ENCODE results near the gene MYO1D. TPM values are rescaled to one million over a fixed set of nuclear protein-coding genes. Genes with fewer than 3 reads are reported as not detected.

MYO1D gene
- total and polyA plus RNA-seq, 2 of the 13 experiments (the other 11 are each of a cell fraction or from before 2014, with no cell fraction given), result 13.2 to 17.3 TPM

DNA sequence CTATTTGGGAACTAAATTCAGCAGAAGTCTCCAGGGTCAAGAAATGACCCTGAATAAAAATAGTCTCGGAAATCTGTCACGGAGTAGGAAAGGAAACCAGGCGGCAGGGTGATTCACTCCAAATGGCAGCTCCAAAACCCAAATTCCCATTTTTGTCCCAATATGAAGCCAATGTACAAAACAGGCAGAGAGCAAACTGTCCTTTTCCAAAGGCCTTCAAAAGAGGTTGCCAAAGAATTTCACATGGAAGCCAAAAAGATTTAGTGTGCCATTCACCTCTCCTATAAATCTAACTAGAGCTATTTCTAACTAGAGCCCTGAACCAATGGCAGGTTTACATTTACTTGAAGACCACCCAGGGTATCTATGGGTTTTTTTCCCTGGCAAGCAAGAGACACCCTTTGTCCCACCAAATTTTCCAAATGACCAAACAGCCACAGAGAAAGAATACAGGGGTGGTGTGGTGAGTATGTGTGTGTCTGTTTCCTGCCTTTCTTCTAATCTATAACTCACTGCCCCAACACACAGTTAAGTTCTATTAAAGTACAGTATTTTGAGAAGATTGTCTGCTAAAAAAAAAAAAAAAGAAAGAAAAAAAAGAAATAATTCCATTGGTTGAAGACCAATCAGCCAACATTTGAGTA is 6.8 kb downstream of the MYO1D start:
- H3K4me2 ChIP-seq (ENCODE audit: low read depth, low read length), result no peak overlapping the region
- POLR2A ChIA-PET, result no interaction called here
- no peak overlapping the region for H3K4me3 ChIP-seq (replicated peaks in 1 of 3; ENCODE audit: insufficient read depth in 1 of 3, low read depth in 2 of 3, low read length in 3 of 3)
- ATAC-seq (no peak), DNase-seq (ENCODE audit: low spot score) (no peak), FAIRE-seq (no peak)
- no peaks in the 10 kb centered on the region for H4K20me1 ChIP-seq (ENCODE audit: insufficient read depth, low read length)
- no peaks in the 10 kb centered on the region for H3K36me3 ChIP-seq (replicated peaks in 1 of 2; ENCODE audit: control insufficient read depth in 1 of 2, insufficient read depth in 2 of 2, low read length in 2 of 2)
- 98% methylated on average over 3 of the region's 3 CpGs for WGBS (ENCODE audit: low lambda C conversion rate)
- no peaks in the 10 kb centered on the region for H3K27me3 ChIP-seq (ENCODE audit: control insufficient read depth in 1 of 2, insufficient read depth in 2 of 2, low read length in 2 of 2)
- intact Hi-C loops (cut with micrococcal nuclease; ENCODE audit: unreplicated experiment) (no loop called here), in situ Hi-C loops (cut with HindIII; ENCODE audit: extremely low pct_ligation_motif_present, low pct_unique_long_range_greater_than_20kb) (no loop called here)
- no peak overlapping the region for H3K27ac ChIP-seq (ENCODE audit: extremely low read length, insufficient read depth, low read length)
- H2AFZ ChIP-seq (ENCODE audit: low read length), result no peak overlapping the region
- H3K4me1 ChIP-seq (ENCODE audit: insufficient read depth, low read length), result peaks cover 23% of the 10 kb centered on the region
- no TSS peak for BruUV-seq (replicated peaks)
- H3K79me2 ChIP-seq (ENCODE audit: insufficient read depth, low read length), result peaks cover 7% of the 10 kb centered on the region
- no peak overlapping the region for H3K9ac ChIP-seq (ENCODE audit: insufficient read depth, low read depth, low read length)
- no peaks in the 10 kb centered on the region for H3K9me3 ChIP-seq (ENCODE audit: low read length)
- CTCF ChIA-PET (ENCODE audit: low intra/inter-chr PET ratio, low total read pairs), result no interaction called here
- no peak for TF ChIP-seq SP5 (CRISPR knock-in tag; IDR thresholded peaks at IDR 0.05; ENCODE audit: borderline replicate concordance, low read depth)
- TF ChIP-seq, protein P1, sequence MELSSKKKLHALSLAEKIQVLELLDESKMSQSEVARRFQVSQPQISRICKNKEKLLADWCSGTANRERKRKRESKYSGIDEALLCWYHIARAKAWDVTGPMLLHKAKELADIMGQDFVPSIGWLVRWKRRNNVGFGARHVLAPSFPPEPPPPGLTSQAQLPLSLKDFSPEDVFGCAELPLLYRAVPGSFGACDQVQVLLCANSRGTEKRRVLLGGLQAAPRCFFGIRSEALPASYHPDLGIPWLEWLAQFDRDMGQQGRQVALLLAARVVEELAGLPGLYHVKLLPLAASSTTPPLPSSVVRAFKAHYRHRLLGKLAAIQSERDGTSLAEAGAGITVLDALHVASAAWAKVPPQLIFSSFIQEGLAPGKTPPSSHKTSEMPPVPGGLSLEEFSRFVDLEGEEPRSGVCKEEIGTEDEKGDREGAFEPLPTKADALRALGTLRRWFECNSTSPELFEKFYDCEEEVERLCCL (CRISPR knock-in tag; IDR thresholded peaks at IDR 0.05; ENCODE audit: borderline replicate concordance), result no peak
- TF ChIP-seq KMT2A (CRISPR knock-in tag; IDR thresholded peaks at IDR 0.05), result no peak
- TF ChIP-seq DR1 (CRISPR knock-in tag; IDR thresholded peaks at IDR 0.05), result no peak
- no peak for TF ChIP-seq NR1H2 (CRISPR knock-in tag; IDR thresholded peaks at IDR 0.05; ENCODE audit: borderline replicate concordance, low read depth)
- no peak for TF ChIP-seq ZNF138 (CRISPR knock-in tag; IDR thresholded peaks at IDR 0.05; ENCODE audit: low read depth)
- TF ChIP-seq, protein P2, sequence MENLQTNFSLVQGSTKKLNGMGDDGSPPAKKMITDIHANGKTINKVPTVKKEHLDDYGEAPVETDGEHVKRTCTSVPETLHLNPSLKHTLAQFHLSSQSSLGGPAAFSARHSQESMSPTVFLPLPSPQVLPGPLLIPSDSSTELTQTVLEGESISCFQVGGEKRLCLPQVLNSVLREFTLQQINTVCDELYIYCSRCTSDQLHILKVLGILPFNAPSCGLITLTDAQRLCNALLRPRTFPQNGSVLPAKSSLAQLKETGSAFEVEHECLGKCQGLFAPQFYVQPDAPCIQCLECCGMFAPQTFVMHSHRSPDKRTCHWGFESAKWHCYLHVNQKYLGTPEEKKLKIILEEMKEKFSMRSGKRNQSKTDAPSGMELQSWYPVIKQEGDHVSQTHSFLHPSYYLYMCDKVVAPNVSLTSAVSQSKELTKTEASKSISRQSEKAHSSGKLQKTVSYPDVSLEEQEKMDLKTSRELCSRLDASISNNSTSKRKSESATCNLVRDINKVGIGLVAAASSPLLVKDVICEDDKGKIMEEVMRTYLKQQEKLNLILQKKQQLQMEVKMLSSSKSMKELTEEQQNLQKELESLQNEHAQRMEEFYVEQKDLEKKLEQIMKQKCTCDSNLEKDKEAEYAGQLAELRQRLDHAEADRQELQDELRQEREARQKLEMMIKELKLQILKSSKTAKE (CRISPR knock-in tag; IDR thresholded peaks at IDR 0.05; ENCODE audit: borderline replicate concordance), result no peak
- TF ChIP-seq ZNF280D (CRISPR knock-in tag; IDR thresholded peaks at IDR 0.05), result no peak
- no peak for TF ChIP-seq ZNF883 (CRISPR knock-in tag; IDR thresholded peaks at IDR 0.05; ENCODE audit: not compliant biosample characterization)
- TF ChIP-seq SALL2 (CRISPR knock-in tag; IDR thresholded peaks at IDR 0.05), result no peak
- TF ChIP-seq ASH2L (IDR thresholded peaks at IDR 0.05; ENCODE audit: insufficient read length, low read depth, low read length), result no peak
- TF ChIP-seq, protein P3, sequence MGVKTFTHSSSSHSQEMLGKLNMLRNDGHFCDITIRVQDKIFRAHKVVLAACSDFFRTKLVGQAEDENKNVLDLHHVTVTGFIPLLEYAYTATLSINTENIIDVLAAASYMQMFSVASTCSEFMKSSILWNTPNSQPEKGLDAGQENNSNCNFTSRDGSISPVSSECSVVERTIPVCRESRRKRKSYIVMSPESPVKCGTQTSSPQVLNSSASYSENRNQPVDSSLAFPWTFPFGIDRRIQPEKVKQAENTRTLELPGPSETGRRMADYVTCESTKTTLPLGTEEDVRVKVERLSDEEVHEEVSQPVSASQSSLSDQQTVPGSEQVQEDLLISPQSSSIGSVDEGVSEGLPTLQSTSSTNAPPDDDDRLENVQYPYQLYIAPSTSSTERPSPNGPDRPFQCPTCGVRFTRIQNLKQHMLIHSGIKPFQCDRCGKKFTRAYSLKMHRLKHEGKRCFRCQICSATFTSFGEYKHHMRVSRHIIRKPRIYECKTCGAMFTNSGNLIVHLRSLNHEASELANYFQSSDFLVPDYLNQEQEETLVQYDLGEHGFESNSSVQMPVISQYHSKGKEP (CRISPR knock-in tag; IDR thresholded peaks at IDR 0.05), result no peak
- no peak for TF ChIP-seq ZNF784 (CRISPR knock-in tag; IDR thresholded peaks at IDR 0.05; ENCODE audit: borderline replicate concordance)
- no peak for TF ChIP-seq PLRG1 (conservative IDR thresholded peaks at IDR 0.05)

Measured in HepG2 (cell line).